Subcutaneous adipose tissue (tissue), 4 donors: ENCODE measurements around the gene CCDC18. TPM values are rescaled to one million over a fixed set of nuclear protein-coding genes. Genes with fewer than 3 reads are reported as not detected.

Source experiments
- CTCF ChIP-seq: fragments of 450-650 bp; IDR thresholded peaks from one replicate; pipeline ENCODE4 v1.5.1; 2016; ENCODE audit warnings: low read depth, mild to moderate bottlenecking, control low read depth, antibody characterized with exemption, moderate library complexity
- total RNA-seq, 4 donors: library from RNA; depleted of rRNA; stranded (reverse); fragments of >200 nt; gene quantifications; one replicate each; pipeline ENCODE4 v1.1.0, GENCODE V29; 2016

The CCDC18 gene
- total RNA-seq, 4 donors from 2014 or later: 11.7 to 18.5 (median 14.2) TPM

GRCh38 chr1:93159337-93159736 is 21.2 kb upstream of the CCDC18 start:
- no peak for TF ChIP-seq CTCF

- no peak for TF ChIP-seq CTCF
These were observed 15.7 kb upstream of the CCDC18 start for GRCh38 chr1:93164816-93165215.

GRCh38 chr1:93167006-93167405 is 13.5 kb upstream of the CCDC18 start:
- TF ChIP-seq CTCF: no peak

- no peak for TF ChIP-seq CTCF
These were observed 8.9 kb upstream of the CCDC18 start for GRCh38 chr1:93171549-93172034.

- no peak for TF ChIP-seq CTCF
These were observed 7.7 kb upstream of the CCDC18 start for GRCh38 chr1:93172778-93173177.

GRCh38 chr1:93177991-93178390 is 2.5 kb upstream of the CCDC18 start:
- no peak for TF ChIP-seq CTCF

- no peak for TF ChIP-seq CTCF
These were observed 2.1 kb upstream of the CCDC18 start for GRCh38 chr1:93178418-93178817.
